Measurements from ENCODE around the gene ENTHD1. TPM values are rescaled to one million over a fixed set of nuclear protein-coding genes. Genes with fewer than 3 reads are reported as not detected.

The ENTHD1 gene
- total and polyA plus RNA-seq, 2 of the 4 experiments (the other 2 are of a cell fraction): not detected

DNA sequence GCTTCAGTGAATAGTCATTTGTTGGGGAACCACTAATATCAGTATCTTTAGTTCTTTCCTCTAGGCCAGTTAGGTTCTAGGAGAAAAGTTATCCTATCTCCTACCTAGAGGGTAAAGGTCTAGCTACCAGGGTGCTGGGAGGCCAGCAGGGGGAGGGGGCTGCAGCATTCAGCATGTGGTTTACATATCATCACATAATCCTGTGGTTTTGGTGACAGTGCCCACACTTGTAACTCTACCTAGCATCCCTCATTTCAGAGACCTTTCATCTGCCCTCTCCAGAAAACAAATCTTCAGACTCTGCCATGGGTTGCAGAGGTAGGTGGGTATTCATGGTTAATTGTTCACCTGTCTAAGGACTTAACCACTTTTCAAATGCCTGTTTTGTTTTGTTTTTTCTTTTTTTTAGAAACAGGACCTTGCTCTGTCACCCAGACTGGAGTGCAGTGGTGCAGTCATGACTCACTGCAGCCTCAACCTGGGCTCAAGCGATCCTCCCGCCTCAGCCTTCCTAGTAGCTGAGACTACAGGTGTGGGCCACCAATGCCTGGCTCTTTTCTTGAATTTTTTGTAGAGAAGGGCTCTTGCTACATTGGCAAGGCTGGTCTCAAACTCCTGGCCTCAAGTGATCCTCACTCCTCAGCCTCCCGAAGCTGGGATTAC is 146.8 kb downstream of the ENTHD1 start (continued):
- no peak for TF ChIP-seq RFX5 (IDR thresholded peaks at IDR 0.05; ENCODE audit: low read depth, low read length)
- TF ChIP-seq NFE2L2 (IDR thresholded peaks at IDR 0.05; ENCODE audit: low read depth, low read length): no peak

DNA sequence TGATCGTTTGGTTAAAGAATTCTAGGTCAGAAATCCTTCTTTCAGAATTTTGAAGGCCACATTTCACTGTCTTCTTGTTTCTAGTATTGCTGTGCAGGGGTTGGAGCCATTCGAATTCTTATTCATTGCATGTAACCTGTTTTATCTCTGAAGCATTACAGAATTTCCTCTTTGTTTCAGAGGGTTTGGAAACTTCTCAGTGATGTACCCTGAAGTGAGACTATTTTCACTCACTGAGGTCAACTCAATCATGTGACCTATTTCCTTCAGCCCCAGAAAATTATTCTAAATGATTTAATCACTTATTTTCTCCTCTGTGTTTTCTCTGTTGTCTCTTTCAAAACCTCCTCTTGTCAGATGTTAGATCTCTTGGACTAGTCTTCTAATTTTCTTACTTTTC is 147.8 kb downstream of the ENTHD1 start:
- TF ChIP-seq RFX5 (IDR thresholded peaks at IDR 0.05; ENCODE audit: low read depth, low read length) (no peak), NFE2L2 (IDR thresholded peaks at IDR 0.05; ENCODE audit: low read depth, low read length) (no peak), MXI1 (IDR thresholded peaks at IDR 0.05; ENCODE audit: borderline replicate concordance, low read depth, low read length) (no peak), BHLHE40 (IDR thresholded peaks at IDR 0.05; ENCODE audit: low read depth, low read length) (no peak), POLR2A (IDR thresholded peaks at IDR 0.05; ENCODE audit: low read depth, low read length) (no peak), FOS (IDR thresholded peaks at IDR 0.05; ENCODE audit: low read depth, low read length) (no peak), CHD1 (IDR thresholded peaks at IDR 0.05; ENCODE audit: low read depth, low read length) (no peak), SMC3 (IDR thresholded peaks at IDR 0.05; ENCODE audit: low read depth, low read length) (no peak)
- TF ChIP-seq, protein P1, sequence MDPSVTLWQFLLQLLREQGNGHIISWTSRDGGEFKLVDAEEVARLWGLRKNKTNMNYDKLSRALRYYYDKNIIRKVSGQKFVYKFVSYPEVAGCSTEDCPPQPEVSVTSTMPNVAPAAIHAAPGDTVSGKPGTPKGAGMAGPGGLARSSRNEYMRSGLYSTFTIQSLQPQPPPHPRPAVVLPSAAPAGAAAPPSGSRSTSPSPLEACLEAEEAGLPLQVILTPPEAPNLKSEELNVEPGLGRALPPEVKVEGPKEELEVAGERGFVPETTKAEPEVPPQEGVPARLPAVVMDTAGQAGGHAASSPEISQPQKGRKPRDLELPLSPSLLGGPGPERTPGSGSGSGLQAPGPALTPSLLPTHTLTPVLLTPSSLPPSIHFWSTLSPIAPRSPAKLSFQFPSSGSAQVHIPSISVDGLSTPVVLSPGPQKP (IDR thresholded peaks at IDR 0.05; ENCODE audit: borderline replicate concordance, low read depth, low read length): no peak
- H3K27ac ChIP-seq (ENCODE audit: insufficient read depth, low read length): no peak overlapping the region
- H3K27me3 ChIP-seq (ENCODE audit: control insufficient read depth, insufficient read depth, low read length): peaks cover 13% of the 10 kb centered on the region; the same call in 1 of the 2 replicates
- no peak overlapping the region for H3K23ac ChIP-seq (ENCODE audit: low read depth, low read length)
- no peak overlapping the region for H3K56ac ChIP-seq (ENCODE audit: extremely low read depth, insufficient read depth, low read length)
- in situ Hi-C loops (cut with MboI; ENCODE audit: low sequenced_read_pairs): no loop called here
- no peak overlapping the region for H3K9ac ChIP-seq (ENCODE audit: low read depth, low read length)
- no TSS peak for BruUV-seq (replicated peaks)
- CTCF ChIA-PET: no interaction called here
- ATAC-seq (ENCODE audit: low read depth): no peak
- no peaks in the 10 kb centered on the region for H3K36me3 ChIP-seq (ENCODE audit: control insufficient read depth, insufficient read depth, low read length)
- H2BK20ac ChIP-seq (ENCODE audit: low read depth, low read length): no peak overlapping the region
- no peaks in the 10 kb centered on the region for H3K79me1 ChIP-seq (ENCODE audit: low read depth in 1 of 2, low read length in 2 of 2)
- no CpG with 5 or more reads among the region's 2 CpGs for WGBS, 2 experiments (ENCODE audit: extremely low coverage in 2 of 2, insufficient read length in 1 of 2)
- no peak overlapping the region for H2BK5ac ChIP-seq (ENCODE audit: low read depth, low read length, poor library complexity, severe bottlenecking)
- no peak overlapping the region for H2AK9ac ChIP-seq (replicated peaks; ENCODE audit: low read depth, low read length, poor library complexity)
- peaks cover 5% of the 10 kb centered on the region for H3K4me1 ChIP-seq (ENCODE audit: control insufficient read depth, insufficient read depth, low read length)
- no peak overlapping the region for H3K4me2 ChIP-seq (ENCODE audit: low read depth, low read length)
- no peak overlapping the region for H2BK120ac ChIP-seq (ENCODE audit: low read depth, low read length)
- no peak overlapping the region for H2BK15ac ChIP-seq (ENCODE audit: low read depth, low read length)
- no peaks in the 10 kb centered on the region for H4K20me1 ChIP-seq (ENCODE audit: insufficient read depth, low read length)
- H3K9me1 ChIP-seq (ENCODE audit: insufficient read depth, low read length): peaks cover 3% of the 10 kb centered on the region; the same call in 1 of the 2 replicates
- no peak overlapping the region for H4K8ac ChIP-seq (ENCODE audit: low read depth in 2 of 2, low read length in 2 of 2)
- H3K4ac ChIP-seq (ENCODE audit: low read depth, low read length): no peak overlapping the region
- H3K4me3 ChIP-seq (ENCODE audit: insufficient read depth, low read depth, low read length): no peak overlapping the region
- no peak overlapping the region for H4K91ac ChIP-seq (ENCODE audit: insufficient read depth, low read depth, low read length)
- DNase-seq: no peak
- 0 out of 2 replicates have a peak, but pooled peaks cover 2% of the 10 kb centered on the region for H3K9me3 ChIP-seq (ENCODE audit: control insufficient read depth, insufficient read depth, low read length)
- intact Hi-C loops (cut with micrococcal nuclease): no loop called here
- no peak overlapping the region for H2AFZ ChIP-seq (replicated peaks; ENCODE audit: low read length, poor library complexity)
- dilution Hi-C loops (cut with HindIII; ENCODE audit: low sequenced_read_pairs, unreplicated experiment): no loop called here
- H3K18ac ChIP-seq (ENCODE audit: low read depth, low read length): no peak overlapping the region
- no peak overlapping the region for H4K5ac ChIP-seq (ENCODE audit: low read depth, low read length)
- POLR2A ChIA-PET (ENCODE audit: unreplicated experiment): no interaction called here
- H3K14ac ChIP-seq (replicated peaks; ENCODE audit: low read depth, low read length): no peak overlapping the region
- no peak overlapping the region for H2AK5ac ChIP-seq (ENCODE audit: low read depth, low read length)
